Measurements from ENCODE around the gene SELENOI.

GRCh38 chr2:26335231-26335630 is 10.7 kb upstream of the SELENOI start:
- TF ChIP-seq CTCF (IDR thresholded peaks at IDR 0.05) = no peak
- TF ChIP-seq POLR2AphosphoS5 (IDR thresholded peaks at IDR 0.05) = no peak

All from prostate gland (tissue), 2 donors.